Measurements from ENCODE around the gene RBL1.
"Not testable (repeated sequence)": the region's sequence is repeated elsewhere in the genome, so short reads cannot be mapped to it uniquely, and the experiment has no call there.

Gene RBL1

DNA sequence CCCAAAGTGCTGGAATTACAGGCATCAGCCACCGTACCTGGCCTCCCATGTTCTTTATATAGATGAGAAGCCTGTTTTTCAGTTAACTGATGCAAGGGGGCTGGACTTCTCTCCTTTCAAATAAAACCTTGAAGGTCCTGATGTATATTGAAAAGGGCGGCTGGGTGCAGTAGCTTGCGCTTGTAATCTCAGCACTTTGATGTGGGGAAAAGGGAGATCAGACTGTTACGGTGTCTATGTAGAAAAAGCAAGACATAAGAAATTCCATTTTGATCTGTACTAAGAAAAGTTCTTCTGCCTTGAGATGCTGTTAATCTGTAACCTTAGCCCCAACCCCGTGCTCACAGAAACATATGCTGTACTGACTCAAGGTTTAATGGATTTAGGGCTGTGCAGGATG lies 128.2 kb downstream of the RBL1 start:
- Histone ChIP-seq H3K9ac (ENCODE audit: low read depth, low read length, poor library complexity, severe bottlenecking) (no peak overlapping the region), H2AFZ (ENCODE audit: low read length) (no peak overlapping the region), H3K79me2 (ENCODE audit: insufficient read depth, low read length) (no peaks in the 10 kb centered on the region), H4K20me1 (ENCODE audit: insufficient read depth, low read length, poor library complexity, severe bottlenecking) (no peaks in the 10 kb centered on the region), H3K9me3 (ENCODE audit: insufficient read depth, low read depth, low read length) (no peaks in the 10 kb centered on the region), H3K4me2 (ENCODE audit: low read depth, low read length, poor library complexity, severe bottlenecking) (no peak overlapping the region), H3K27me3 (ENCODE audit: insufficient read depth, low read length, poor library complexity, severe bottlenecking) (no peaks in the 10 kb centered on the region), H3K4me1 (ENCODE audit: insufficient read depth, low read length, poor library complexity, severe bottlenecking) (peaks cover 13% of the 10 kb centered on the region), H3K9me2 (replicated peaks; ENCODE audit: low read depth, low read length) (no peaks in the 10 kb centered on the region), H3K36me3 (ENCODE audit: insufficient read depth, low read length) (no peaks in the 10 kb centered on the region), H3K4me3 (ENCODE audit: low read length, poor library complexity, severe bottlenecking) (no peak overlapping the region), H3F3A (ENCODE audit: low read depth) (no peaks in the 10 kb centered on the region)
- TF ChIP-seq EZH2phosphoT487 (IDR thresholded peaks at IDR 0.05; ENCODE audit: borderline replicate concordance) = no peak
- TF ChIP-seq, protein P1, sequence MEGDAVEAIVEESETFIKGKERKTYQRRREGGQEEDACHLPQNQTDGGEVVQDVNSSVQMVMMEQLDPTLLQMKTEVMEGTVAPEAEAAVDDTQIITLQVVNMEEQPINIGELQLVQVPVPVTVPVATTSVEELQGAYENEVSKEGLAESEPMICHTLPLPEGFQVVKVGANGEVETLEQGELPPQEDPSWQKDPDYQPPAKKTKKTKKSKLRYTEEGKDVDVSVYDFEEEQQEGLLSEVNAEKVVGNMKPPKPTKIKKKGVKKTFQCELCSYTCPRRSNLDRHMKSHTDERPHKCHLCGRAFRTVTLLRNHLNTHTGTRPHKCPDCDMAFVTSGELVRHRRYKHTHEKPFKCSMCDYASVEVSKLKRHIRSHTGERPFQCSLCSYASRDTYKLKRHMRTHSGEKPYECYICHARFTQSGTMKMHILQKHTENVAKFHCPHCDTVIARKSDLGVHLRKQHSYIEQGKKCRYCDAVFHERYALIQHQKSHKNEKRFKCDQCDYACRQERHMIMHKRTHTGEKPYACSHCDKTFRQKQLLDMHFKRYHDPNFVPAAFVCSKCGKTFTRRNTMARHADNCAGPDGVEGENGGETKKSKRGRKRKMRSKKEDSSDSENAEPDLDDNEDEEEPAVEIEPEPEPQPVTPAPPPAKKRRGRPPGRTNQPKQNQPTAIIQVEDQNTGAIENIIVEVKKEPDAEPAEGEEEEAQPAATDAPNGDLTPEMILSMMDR (conservative IDR thresholded peaks at IDR 0.05; ENCODE audit: low read length) = no peak

DNA sequence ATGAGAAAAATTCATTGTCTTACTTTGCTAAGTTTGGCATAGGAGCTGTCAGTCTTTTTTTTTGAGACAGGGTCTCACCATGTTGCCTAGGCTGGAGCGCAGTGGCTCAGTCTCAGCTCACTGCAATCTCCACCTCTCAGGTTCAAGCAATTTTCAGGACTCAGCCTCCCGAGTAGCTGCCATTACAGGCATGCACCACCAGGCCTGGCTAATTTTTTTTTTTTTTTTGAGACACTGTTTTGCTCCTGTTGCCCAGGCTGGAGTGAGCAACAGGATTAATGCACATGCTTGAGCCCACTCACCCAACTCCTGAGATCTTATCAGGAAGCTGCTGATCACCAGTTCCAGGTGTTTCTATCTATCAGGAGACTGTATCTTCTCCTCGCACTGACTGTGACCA lies 128.8 kb downstream of the RBL1 start:
- not testable (repeated sequence) for H3F3A ChIP-seq (ENCODE audit: low read depth); H3K4me3 ChIP-seq (ENCODE audit: low read length, poor library complexity, severe bottlenecking); H3K27me3 ChIP-seq (ENCODE audit: insufficient read depth, low read length, poor library complexity, severe bottlenecking); H3K36me3 ChIP-seq (ENCODE audit: insufficient read depth, low read length); H4K20me1 ChIP-seq (ENCODE audit: insufficient read depth, low read length, poor library complexity, severe bottlenecking); H2AFZ ChIP-seq (ENCODE audit: low read length); H3K9me2 ChIP-seq (replicated peaks; ENCODE audit: low read depth, low read length); H3K79me2 ChIP-seq (ENCODE audit: insufficient read depth, low read length); H3K9me3 ChIP-seq (ENCODE audit: insufficient read depth, low read depth, low read length); H3K4me2 ChIP-seq (ENCODE audit: low read depth, low read length, poor library complexity, severe bottlenecking); H3K9ac ChIP-seq (ENCODE audit: low read depth, low read length, poor library complexity, severe bottlenecking)
- TF ChIP-seq, protein P1 (conservative IDR thresholded peaks at IDR 0.05; ENCODE audit: low read length) = 0 out of 2 replicates have a peak, but pooled peaks have one; percentile 9
- H3K4me1 ChIP-seq (ENCODE audit: insufficient read depth, low read length, poor library complexity, severe bottlenecking) = peaks cover 13% of the 10 kb centered on the region

DNA sequence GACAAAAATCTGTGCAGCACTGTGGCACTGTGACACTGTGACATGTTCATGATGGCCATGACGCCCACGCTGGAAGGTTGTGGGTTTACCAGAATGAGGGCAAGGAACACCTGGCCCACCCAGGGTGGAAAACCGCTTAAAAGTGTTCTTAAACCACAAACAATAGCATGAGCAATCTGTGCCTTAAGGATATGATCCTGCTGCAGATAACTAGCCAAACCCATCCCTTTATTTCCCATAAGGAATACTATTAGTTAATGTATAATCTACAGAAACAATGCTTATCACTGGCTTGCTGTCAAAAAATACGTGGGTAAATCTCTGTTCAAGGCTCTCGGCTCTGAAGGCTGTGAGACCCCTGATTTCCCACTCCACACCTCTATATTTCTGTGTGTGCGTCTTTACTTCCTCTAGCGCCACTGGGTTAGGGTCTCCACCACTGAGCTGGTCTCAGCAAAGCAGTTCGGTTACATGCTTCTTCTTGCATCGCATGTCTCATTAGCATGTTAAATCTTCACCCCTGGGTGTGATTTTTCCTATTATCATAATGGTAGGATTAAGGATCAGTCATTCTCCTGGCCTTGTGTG lies 133.3 kb downstream of the RBL1 start:
- H3F3A ChIP-seq (ENCODE audit: low read depth); H3K9me2 ChIP-seq (replicated peaks; ENCODE audit: low read depth, low read length); H3K9ac ChIP-seq (ENCODE audit: low read depth, low read length, poor library complexity, severe bottlenecking): not testable (repeated sequence)

DNA sequence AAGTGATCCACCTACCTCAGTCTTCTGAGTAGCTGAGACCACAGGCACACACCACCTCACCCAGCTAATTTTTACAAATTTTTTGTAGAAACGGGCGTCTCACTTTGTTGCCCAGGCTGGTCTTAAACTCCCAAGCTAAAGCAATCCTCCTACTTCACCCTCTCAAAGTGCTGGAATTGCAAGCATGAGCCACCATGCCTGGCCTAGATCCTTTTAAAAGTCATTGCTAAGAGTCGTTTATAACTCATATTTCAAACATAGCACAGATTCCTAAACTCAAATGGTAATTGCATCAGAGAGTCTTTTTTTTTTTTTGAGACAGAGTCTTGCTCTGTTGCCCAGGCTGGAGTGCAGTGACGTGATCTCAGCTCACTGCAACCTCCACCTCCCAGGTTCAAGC lies 136.6 kb downstream of the RBL1 start:
- Histone ChIP-seq H3K9me3 (ENCODE audit: insufficient read depth, low read depth, low read length) (no peaks in the 10 kb centered on the region), H3K79me2 (ENCODE audit: insufficient read depth, low read length) (no peaks in the 10 kb centered on the region), H4K20me1 (ENCODE audit: insufficient read depth, low read length, poor library complexity, severe bottlenecking) (no peaks in the 10 kb centered on the region), H3K4me1 (ENCODE audit: insufficient read depth, low read length, poor library complexity, severe bottlenecking) (peaks cover 10% of the 10 kb centered on the region), H3F3A (ENCODE audit: low read depth) (no peaks in the 10 kb centered on the region), H3K9me2 (replicated peaks; ENCODE audit: low read depth, low read length) (no peaks in the 10 kb centered on the region), H3K36me3 (ENCODE audit: insufficient read depth, low read length) (no peaks in the 10 kb centered on the region), H3K27me3 (ENCODE audit: insufficient read depth, low read length, poor library complexity, severe bottlenecking) (no peaks in the 10 kb centered on the region), H3K9ac (ENCODE audit: low read depth, low read length, poor library complexity, severe bottlenecking) (no peak overlapping the region), H3K4me3 (ENCODE audit: low read length, poor library complexity, severe bottlenecking) (no peak overlapping the region), H2AFZ (ENCODE audit: low read length) (no peak overlapping the region), H3K4me2 (ENCODE audit: low read depth, low read length, poor library complexity, severe bottlenecking) (no peak overlapping the region)
- TF ChIP-seq, protein P1 (conservative IDR thresholded peaks at IDR 0.05; ENCODE audit: low read length) = no peak
- no peak for TF ChIP-seq EZH2phosphoT487 (IDR thresholded peaks at IDR 0.05; ENCODE audit: borderline replicate concordance)

More for the DNA sequence above, 133.3 kb downstream of the RBL1 start:
- not testable (repeated sequence) for H3K9me3 ChIP-seq (ENCODE audit: insufficient read depth, low read depth, low read length); H3K79me2 ChIP-seq (ENCODE audit: insufficient read depth, low read length); H4K20me1 ChIP-seq (ENCODE audit: insufficient read depth, low read length, poor library complexity, severe bottlenecking); H3K4me2 ChIP-seq (ENCODE audit: low read depth, low read length, poor library complexity, severe bottlenecking); H3K27me3 ChIP-seq (ENCODE audit: insufficient read depth, low read length, poor library complexity, severe bottlenecking); H2AFZ ChIP-seq (ENCODE audit: low read length); H3K4me3 ChIP-seq (ENCODE audit: low read length, poor library complexity, severe bottlenecking); H3K36me3 ChIP-seq (ENCODE audit: insufficient read depth, low read length); H3K4me1 ChIP-seq (ENCODE audit: insufficient read depth, low read length, poor library complexity, severe bottlenecking)

Data from Loucy (cell line).